Activated CD8-positive, alpha-beta memory T cell treated with anti-CD3 and anti-CD28 coated beads, Interleukin-2, amount 50 U/mL, for 4 hours (primary cell): Measurements from ENCODE around the gene XIRP2.
"Not testable (repeated sequence)": the region's sequence is repeated elsewhere in the genome, so short reads cannot be mapped to it uniquely, and the experiment has no call there.

Experiments
- DNase-seq: peaks from one replicate; pipeline ENCODE4 v3.0.0-alpha.2; 2020

XIRP2 gene

GRCh38 chr2:167212014-167212648, 323.9 kb downstream of the XIRP2 start:
- no peak for DNase-seq

- no peak for DNase-seq
Observed at GRCh38 chr2:167215595-167215994, 327.3 kb downstream of the XIRP2 start.

GRCh38 chr2:167237478-167237877, 349.2 kb downstream of the XIRP2 start:
- no peak for DNase-seq

- DNase-seq: no peak
Observed at GRCh38 chr2:167240671-167241070, 352.4 kb downstream of the XIRP2 start.

- no peak for DNase-seq
Observed at GRCh38 chr2:167249197-167249596, 360.9 kb downstream of the XIRP2 start.

GRCh38 chr2:167253025-167253424, 364.7 kb downstream of the XIRP2 start:
- no peak for DNase-seq

- DNase-seq: no peak
Observed at GRCh38 chr2:167254721-167255120, 366.4 kb downstream of the XIRP2 start.

- DNase-seq: no peak
Observed at GRCh38 chr2:167258712-167259111, 370.4 kb downstream of the XIRP2 start.

- no peak for DNase-seq
Observed at GRCh38 chr2:167264380-167264779, 376.1 kb downstream of the XIRP2 start.

GRCh38 chr2:167265004-167265403, 376.7 kb downstream of the XIRP2 start:
- no peak for DNase-seq

GRCh38 chr2:167265722-167266121, 377.4 kb downstream of the XIRP2 start:
- no peak for DNase-seq

- DNase-seq: not testable (repeated sequence)
Observed at GRCh38 chr2:167268245-167268644, 380.0 kb downstream of the XIRP2 start.

GRCh38 chr2:167271932-167272331, 383.7 kb downstream of the XIRP2 start:
- no peak for DNase-seq

- DNase-seq: no peak
Observed at GRCh38 chr2:167275046-167275445, 386.8 kb downstream of the XIRP2 start.

GRCh38 chr2:167279810-167280209, 391.5 kb downstream of the XIRP2 start:
- no peak for DNase-seq

GRCh38 chr2:167287212-167287611, 398.9 kb downstream of the XIRP2 start:
- DNase-seq: no peak

- no peak for DNase-seq
Observed at GRCh38 chr2:167289651-167290410, 401.6 kb downstream of the XIRP2 start.

- peak; percentile 33 for DNase-seq
Observed at GRCh38 chr2:167292430-167293171, 404.3 kb downstream of the XIRP2 start, which contains the start of gene B3GALT1. TSS of gene B3GALT1 (plus strand) at chr2:167293001.

GRCh38 chr2:167293172-167293781, 405.0 kb downstream of the XIRP2 start:
- no peak for DNase-seq

GRCh38 chr2:167293943-167294775, 405.9 kb downstream of the XIRP2 start:
- no peak for DNase-seq

- no peak for DNase-seq
Observed at GRCh38 chr2:167294776-167295140, 406.5 kb downstream of the XIRP2 start.

GRCh38 chr2:167297292-167297691, 409.0 kb downstream of the XIRP2 start:
- DNase-seq: no peak
